Measurements from ENCODE around the gene SNAP25.

The SNAP25 gene

GRCh38 chr20:10288954-10289646 is 70.5 kb downstream of the SNAP25 start:
- no peak for ATAC-seq (replicated peaks)
- Mint-ChIP-seq H3K4me3 (no peak overlapping the region), H3K4me1 (no peaks in the 10 kb centered on the region), H3K27ac (no peak overlapping the region), H3K9me3 (no peaks in the 10 kb centered on the region), H3K36me3 (no peaks in the 10 kb centered on the region), H3K27me3 (peaks cover 0 to 9% of the 10 kb centered on the region in 2 donors)
- no peak for DNase-seq

- no peak for DNase-seq
- H3K27me3 Mint-ChIP-seq = peaks cover 0 to 5% of the 10 kb centered on the region in 2 donors
Observed at GRCh38 chr20:10291568-10292248, 73.1 kb downstream of the SNAP25 start.

GRCh38 chr20:10297223-10297622 is 78.6 kb downstream of the SNAP25 start:
- Mint-ChIP-seq H3K9me3 (no peaks in the 10 kb centered on the region), H3K27ac (no peak overlapping the region), H3K4me3 (no peak overlapping the region), H3K36me3 (no peaks in the 10 kb centered on the region), H3K27me3 (peaks cover 0 to 5% of the 10 kb centered on the region in 2 donors), H3K4me1 (peaks cover 0 to 4% of the 10 kb centered on the region in 2 donors)
- no peak for DNase-seq
- ATAC-seq (replicated peaks) = no peak

More at GRCh38 chr20:10291568-10292248, 73.1 kb downstream of the SNAP25 start:
- Mint-ChIP-seq H3K4me1 (no peaks in the 10 kb centered on the region), H3K9me3 (no peaks in the 10 kb centered on the region), H3K4me3 (no peak overlapping the region), H3K27ac (no peak overlapping the region), H3K36me3 (no peaks in the 10 kb centered on the region)
- no peak for ATAC-seq (replicated peaks)

- no peak for DNase-seq
- Mint-ChIP-seq H3K27me3 (no peaks in the 10 kb centered on the region), H3K27ac (peak overlapping the region; percentile 42), H3K36me3 (no peaks in the 10 kb centered on the region), H3K4me3 (no peak overlapping the region), H3K9me3 (no peaks in the 10 kb centered on the region), H3K4me1 (peaks cover 0 to 4% of the 10 kb centered on the region in 2 donors)
- no peak for ATAC-seq (replicated peaks)
Observed at GRCh38 chr20:10297684-10298240, 79.1 kb downstream of the SNAP25 start.

- no peak overlapping the region for H3K27ac Mint-ChIP-seq
- H3K36me3 Mint-ChIP-seq = no peaks in the 10 kb centered on the region
- H3K27me3 Mint-ChIP-seq = no peaks in the 10 kb centered on the region
- H3K9me3 Mint-ChIP-seq = no peaks in the 10 kb centered on the region
- ATAC-seq (replicated peaks) (no peak), DNase-seq (no peak)
- H3K4me3 Mint-ChIP-seq = no peak overlapping the region
- peaks cover 0 to 4% of the 10 kb centered on the region in 2 donors for H3K4me1 Mint-ChIP-seq
Observed at GRCh38 chr20:10300582-10301446, 82.2 kb downstream of the SNAP25 start.

GRCh38 chr20:10303852-10304251 is 85.2 kb downstream of the SNAP25 start:
- Mint-ChIP-seq H3K36me3 (no peaks in the 10 kb centered on the region), H3K27ac (no peak overlapping the region), H3K4me1 (no peaks in the 10 kb centered on the region), H3K9me3 (peaks cover 0 to 3% of the 10 kb centered on the region in 2 donors), H3K27me3 (peaks cover 0 to 4% of the 10 kb centered on the region in 2 donors), H3K4me3 (no peak overlapping the region)
- DNase-seq (no peak), ATAC-seq (replicated peaks) (no peak)

GRCh38 chr20:10304471-10305046 is 85.9 kb downstream of the SNAP25 start:
- DNase-seq = no peak
- no peak overlapping the region for H3K4me3 Mint-ChIP-seq
- H3K4me1 Mint-ChIP-seq = no peaks in the 10 kb centered on the region
- no peaks in the 10 kb centered on the region for H3K36me3 Mint-ChIP-seq
- no peak overlapping the region for H3K27ac Mint-ChIP-seq
- peaks cover 0 to 4% of the 10 kb centered on the region in 2 donors for H3K9me3 Mint-ChIP-seq
- ATAC-seq (replicated peaks) = no peak
- peaks cover 1 to 7% of the 10 kb centered on the region in 2 donors for H3K27me3 Mint-ChIP-seq

- Mint-ChIP-seq H3K27ac (no peak overlapping the region), H3K36me3 (no peaks in the 10 kb centered on the region), H3K27me3 (peaks cover 10% of the 10 kb centered on the region in 2 donors), H3K4me3 (no peak overlapping the region), H3K4me1 (no peaks in the 10 kb centered on the region), H3K9me3 (peaks cover 0 to 4% of the 10 kb centered on the region in 2 donors)
- no peak for DNase-seq
- ATAC-seq (replicated peaks) = no peak
Observed at GRCh38 chr20:10306440-10307358, 88.1 kb downstream of the SNAP25 start.

GRCh38 chr20:10307359-10307735 is 88.7 kb downstream of the SNAP25 start:
- Mint-ChIP-seq H3K9me3 (peaks cover 0 to 4% of the 10 kb centered on the region in 2 donors), H3K27me3 (peaks cover 10% of the 10 kb centered on the region in 2 donors), H3K4me3 (no peak overlapping the region), H3K4me1 (no peaks in the 10 kb centered on the region), H3K27ac (no peak overlapping the region), H3K36me3 (no peaks in the 10 kb centered on the region)
- no peak for ATAC-seq (replicated peaks)
- DNase-seq = no peak

GRCh38 chr20:10308652-10309051 is 90.0 kb downstream of the SNAP25 start:
- no peak for DNase-seq
- no peak overlapping the region for H3K27ac Mint-ChIP-seq
- no peaks in the 10 kb centered on the region for H3K4me1 Mint-ChIP-seq
- peaks cover 0 to 4% of the 10 kb centered on the region in 2 donors for H3K9me3 Mint-ChIP-seq
- no peak for ATAC-seq (replicated peaks)
- H3K27me3 Mint-ChIP-seq = peaks cover 10% of the 10 kb centered on the region in 2 donors
- no peaks in the 10 kb centered on the region for H3K36me3 Mint-ChIP-seq
- H3K4me3 Mint-ChIP-seq = no peak overlapping the region

- Mint-ChIP-seq H3K36me3 (no peaks in the 10 kb centered on the region), H3K9me3 (peaks cover 0 to 4% of the 10 kb centered on the region in 2 donors), H3K27me3 (peaks cover 10% of the 10 kb centered on the region in 2 donors), H3K27ac (no peak overlapping the region), H3K4me3 (no peak overlapping the region), H3K4me1 (no peaks in the 10 kb centered on the region)
- no peak for DNase-seq
- no peak for ATAC-seq (replicated peaks)
Observed at GRCh38 chr20:10309326-10309725, 90.7 kb downstream of the SNAP25 start.

GRCh38 chr20:10312111-10312510 is 93.5 kb downstream of the SNAP25 start:
- no peak overlapping the region for H3K27ac Mint-ChIP-seq
- peaks cover 10% of the 10 kb centered on the region in 2 donors for H3K27me3 Mint-ChIP-seq
- H3K4me3 Mint-ChIP-seq = no peak overlapping the region
- no peak for ATAC-seq (replicated peaks)
- no peaks in the 10 kb centered on the region for H3K36me3 Mint-ChIP-seq
- DNase-seq = no peak
- H3K9me3 Mint-ChIP-seq = peaks cover 7 to 9% of the 10 kb centered on the region in 2 donors
- no peaks in the 10 kb centered on the region for H3K4me1 Mint-ChIP-seq

GRCh38 chr20:10313215-10313614 is 94.6 kb downstream of the SNAP25 start:
- ATAC-seq (replicated peaks) = no peak
- Mint-ChIP-seq H3K9me3 (peaks cover 9 to 11% of the 10 kb centered on the region in 2 donors), H3K36me3 (no peaks in the 10 kb centered on the region), H3K4me3 (no peak overlapping the region), H3K27me3 (peaks cover 10% of the 10 kb centered on the region in 2 donors), H3K4me1 (no peaks in the 10 kb centered on the region), H3K27ac (no peak overlapping the region)
- no peak for DNase-seq

All from stimulated activated naive B cell treated with anti-CD40 and anti-IgM and Interleukin-4, amounts not matched to agents 10 μg/mL and 1 μg/mL and 100 μg/mL, for 72 hours (primary cell).